Loucy (cell line): Measurements from ENCODE around the gene TACC2.

Experiments used
- EZH2phosphoT487 ChIP-seq: fragments of 200-600 bp; IDR thresholded peaks from 2 replicates; pipeline ENCODE4 v1.6.1; 2018; ENCODE audit warnings: antibody characterized with exemption, mild to moderate bottlenecking, moderate library complexity, borderline replicate concordance
- TF ChIP-seq, protein P1 (sequence below): fragments of 200-600 bp; sonication (generic); conservative IDR thresholded peaks from 2 replicates; pipeline ENCODE4 v1.5.1; 2014; ENCODE audit warnings: mild to moderate bottlenecking, antibody characterized with exemption, low read length

DNA sequence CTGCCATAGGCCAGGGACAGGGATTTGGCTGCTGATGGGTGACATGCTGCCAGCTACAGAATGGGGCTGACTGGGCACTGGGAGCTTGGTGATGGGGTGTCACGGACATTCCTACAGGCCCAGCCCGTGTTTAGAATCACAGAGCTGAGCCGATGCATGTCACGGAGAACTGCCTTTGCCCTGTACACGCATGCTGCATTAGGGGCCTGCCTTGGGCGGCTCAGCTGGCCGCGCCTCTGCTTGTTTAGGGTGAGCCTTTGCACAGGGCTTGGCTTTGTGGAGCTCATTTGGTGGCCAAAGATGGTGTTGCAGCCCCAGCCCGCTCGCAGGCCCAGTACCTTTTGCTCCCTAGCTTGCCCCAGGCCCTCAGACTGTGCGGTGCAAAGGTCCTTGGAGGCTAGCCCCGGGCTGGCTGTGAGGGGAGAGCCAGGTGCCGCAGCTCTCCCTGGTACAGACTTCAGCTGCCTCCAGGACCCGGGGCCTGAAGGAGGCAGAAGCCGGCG, 173.8 kb downstream of the TACC2 start:
- TF ChIP-seq, protein P1, sequence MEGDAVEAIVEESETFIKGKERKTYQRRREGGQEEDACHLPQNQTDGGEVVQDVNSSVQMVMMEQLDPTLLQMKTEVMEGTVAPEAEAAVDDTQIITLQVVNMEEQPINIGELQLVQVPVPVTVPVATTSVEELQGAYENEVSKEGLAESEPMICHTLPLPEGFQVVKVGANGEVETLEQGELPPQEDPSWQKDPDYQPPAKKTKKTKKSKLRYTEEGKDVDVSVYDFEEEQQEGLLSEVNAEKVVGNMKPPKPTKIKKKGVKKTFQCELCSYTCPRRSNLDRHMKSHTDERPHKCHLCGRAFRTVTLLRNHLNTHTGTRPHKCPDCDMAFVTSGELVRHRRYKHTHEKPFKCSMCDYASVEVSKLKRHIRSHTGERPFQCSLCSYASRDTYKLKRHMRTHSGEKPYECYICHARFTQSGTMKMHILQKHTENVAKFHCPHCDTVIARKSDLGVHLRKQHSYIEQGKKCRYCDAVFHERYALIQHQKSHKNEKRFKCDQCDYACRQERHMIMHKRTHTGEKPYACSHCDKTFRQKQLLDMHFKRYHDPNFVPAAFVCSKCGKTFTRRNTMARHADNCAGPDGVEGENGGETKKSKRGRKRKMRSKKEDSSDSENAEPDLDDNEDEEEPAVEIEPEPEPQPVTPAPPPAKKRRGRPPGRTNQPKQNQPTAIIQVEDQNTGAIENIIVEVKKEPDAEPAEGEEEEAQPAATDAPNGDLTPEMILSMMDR: no peak
- no peak for TF ChIP-seq EZH2phosphoT487
